Rectal smooth muscle tissue (tissue), 1 donor: ENCODE data around the gene DHX57.
"Not testable (repeated sequence)": the region's sequence is repeated elsewhere in the genome, so short reads cannot be mapped to it uniquely, and the experiment has no call there.

Experiments used
- H3K27ac ChIP-seq: one replicate; pipeline ENCODE4 v1.7.0; 2013; ENCODE audit warnings: low read depth, low read length, inconsistent platforms
- H3K27me3 ChIP-seq: one replicate; pipeline ENCODE4 v1.7.0; 2013; ENCODE audit warnings: low read length; ENCODE audit not compliant: control insufficient read depth, insufficient read depth
- H3K36me3 ChIP-seq: one replicate; pipeline ENCODE4 v1.7.0; 2013; ENCODE audit warnings: low read length; ENCODE audit not compliant: control insufficient read depth, insufficient read depth
- H3K4me1 ChIP-seq: one replicate; pipeline ENCODE4 v1.7.0; 2013; ENCODE audit warnings: low read length; ENCODE audit not compliant: control insufficient read depth, insufficient read depth
- H3K4me3 ChIP-seq: one replicate; pipeline ENCODE4 v1.7.0; 2013; ENCODE audit warnings: low read length
- H3K9ac ChIP-seq: one replicate; pipeline ENCODE4 v1.7.0; 2013; ENCODE audit warnings: low read length

DHX57 gene

DNA sequence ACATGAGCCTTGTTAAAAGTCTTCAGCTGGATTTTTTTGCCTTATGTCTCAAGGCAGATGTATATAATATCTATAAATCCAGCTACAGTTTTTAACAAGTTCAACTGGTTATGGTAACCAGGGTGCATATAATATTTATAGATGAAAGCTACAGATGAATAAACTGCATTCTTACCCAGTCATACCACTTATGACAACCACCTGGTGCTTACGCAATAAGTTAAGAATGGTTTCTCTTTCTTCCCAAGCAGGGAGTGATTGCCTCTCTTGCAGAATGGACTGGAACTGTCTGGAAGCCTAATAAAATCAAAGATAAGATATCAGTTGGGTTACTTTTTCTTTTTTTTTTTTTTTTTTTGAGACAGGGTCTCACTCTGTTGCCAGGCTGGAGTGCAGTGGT is 19.6 kb downstream of the DHX57 start:
- H3K4me1 ChIP-seq: no peaks in the 10 kb centered on the region
- peaks cover 8% of the 10 kb centered on the region for H3K36me3 ChIP-seq
- no peaks in the 10 kb centered on the region for H3K27me3 ChIP-seq
- H3K4me3 ChIP-seq: no peak overlapping the region
- no peak overlapping the region for H3K27ac ChIP-seq
- no peak overlapping the region for H3K9ac ChIP-seq

DNA sequence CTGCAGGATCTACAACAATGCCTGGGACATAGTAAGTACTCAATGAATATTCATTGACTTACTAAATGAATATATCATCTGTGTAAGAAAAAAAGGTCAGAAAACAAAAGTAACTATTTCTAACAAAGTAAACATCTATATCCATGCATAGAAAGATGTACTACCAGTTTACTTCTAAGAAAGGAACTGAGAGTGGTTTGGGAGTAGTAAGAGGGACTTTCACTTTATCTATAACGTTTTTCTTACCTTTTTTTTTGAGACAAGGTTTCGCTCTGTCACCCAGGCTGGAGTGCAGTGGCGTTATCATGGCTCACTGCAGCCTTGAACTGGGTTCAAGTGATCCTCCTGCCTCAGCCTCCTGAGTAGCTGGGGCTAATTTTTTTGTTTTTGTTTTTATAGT is 25.7 kb downstream of the DHX57 start:
- Histone ChIP-seq H3K4me1 (no peaks in the 10 kb centered on the region), H3K36me3 (peaks cover 6% of the 10 kb centered on the region), H3K4me3 (no peak overlapping the region), H3K9ac (no peak overlapping the region), H3K27me3 (no peaks in the 10 kb centered on the region), H3K27ac (no peak overlapping the region)

DNA sequence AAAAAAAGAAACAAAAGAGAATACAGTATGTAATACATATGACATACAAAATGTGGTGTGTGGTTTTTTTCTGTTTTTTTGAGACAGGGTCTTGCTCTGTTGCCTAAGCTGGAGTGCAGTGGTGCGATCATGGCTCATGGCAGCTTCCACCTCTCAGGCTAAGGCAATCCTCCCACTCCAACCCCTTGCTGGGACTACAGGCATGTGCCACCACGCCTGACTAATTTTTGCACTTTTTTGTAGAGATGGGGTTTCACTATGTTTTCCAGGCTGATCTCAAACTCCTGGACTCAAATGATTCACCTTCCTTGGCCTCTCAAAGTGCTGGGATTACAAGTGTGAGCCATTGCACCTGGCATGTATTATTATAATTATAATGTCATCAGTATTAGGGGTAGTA is 38.9 kb downstream of the DHX57 start:
- H3K36me3 ChIP-seq: no peaks in the 10 kb centered on the region
- no peak overlapping the region for H3K9ac ChIP-seq
- no peaks in the 10 kb centered on the region for H3K27me3 ChIP-seq
- no peak overlapping the region for H3K4me3 ChIP-seq
- no peaks in the 10 kb centered on the region for H3K4me1 ChIP-seq
- H3K27ac ChIP-seq: no peak overlapping the region

DNA sequence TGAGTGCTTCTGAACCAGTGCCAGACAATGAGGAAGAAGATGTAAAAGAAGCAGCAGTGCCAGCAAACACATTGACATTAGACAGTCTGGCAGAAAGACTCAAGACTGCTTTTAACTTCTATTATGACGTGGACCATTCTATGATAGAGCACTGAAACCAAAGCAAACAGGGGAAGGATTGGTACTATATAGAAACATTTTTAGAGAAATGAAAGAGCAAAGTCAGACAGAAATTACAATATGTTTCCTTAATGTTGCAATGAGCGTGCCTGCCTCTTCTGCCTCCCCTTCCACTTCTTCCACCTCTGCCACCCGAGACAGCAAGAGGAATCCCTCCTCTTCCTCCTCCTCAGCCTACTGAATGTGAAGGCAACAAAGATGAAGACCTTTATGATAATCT is 39.7 kb downstream of the DHX57 start:
- H3K36me3 ChIP-seq: no peaks in the 10 kb centered on the region
- no peaks in the 10 kb centered on the region for H3K27me3 ChIP-seq
- no peak overlapping the region for H3K9ac ChIP-seq
- no peaks in the 10 kb centered on the region for H3K4me1 ChIP-seq
- H3K27ac ChIP-seq: no peak overlapping the region
- H3K4me3 ChIP-seq: no peak overlapping the region

DNA sequence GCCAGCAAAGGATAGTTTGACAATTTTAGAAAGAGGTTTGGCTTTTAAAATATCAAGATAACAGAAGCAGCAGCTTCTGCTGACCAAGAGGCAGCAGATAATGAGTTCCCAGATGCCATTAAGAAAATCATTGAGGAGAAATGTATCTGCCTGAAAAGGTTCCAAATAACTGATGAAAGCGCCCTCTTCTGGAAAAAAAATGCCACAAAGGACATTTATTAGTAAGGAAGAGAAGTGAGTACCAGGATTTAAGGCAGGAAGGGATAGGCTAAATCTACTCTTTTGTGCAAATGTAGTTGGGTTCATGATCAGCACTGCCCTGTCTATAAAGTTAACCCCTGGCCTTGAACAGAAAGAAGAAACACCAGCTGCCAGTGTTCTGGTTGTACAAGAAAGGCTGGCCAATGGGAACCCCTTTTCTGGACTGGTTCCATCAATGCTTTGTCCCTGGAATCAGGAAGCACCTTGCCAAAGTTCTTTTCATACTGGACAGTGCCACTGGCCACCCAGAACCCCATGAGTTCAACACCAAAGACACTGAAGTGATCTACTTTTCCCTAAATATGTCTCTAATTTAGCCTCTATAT is 40.6 kb downstream of the DHX57 start:
- peaks cover 2% of the 10 kb centered on the region for H3K36me3 ChIP-seq
- no peak overlapping the region for H3K27ac ChIP-seq
- no peaks in the 10 kb centered on the region for H3K4me1 ChIP-seq
- no peaks in the 10 kb centered on the region for H3K27me3 ChIP-seq
- no peak overlapping the region for H3K4me3 ChIP-seq
- no peak overlapping the region for H3K9ac ChIP-seq

DNA sequence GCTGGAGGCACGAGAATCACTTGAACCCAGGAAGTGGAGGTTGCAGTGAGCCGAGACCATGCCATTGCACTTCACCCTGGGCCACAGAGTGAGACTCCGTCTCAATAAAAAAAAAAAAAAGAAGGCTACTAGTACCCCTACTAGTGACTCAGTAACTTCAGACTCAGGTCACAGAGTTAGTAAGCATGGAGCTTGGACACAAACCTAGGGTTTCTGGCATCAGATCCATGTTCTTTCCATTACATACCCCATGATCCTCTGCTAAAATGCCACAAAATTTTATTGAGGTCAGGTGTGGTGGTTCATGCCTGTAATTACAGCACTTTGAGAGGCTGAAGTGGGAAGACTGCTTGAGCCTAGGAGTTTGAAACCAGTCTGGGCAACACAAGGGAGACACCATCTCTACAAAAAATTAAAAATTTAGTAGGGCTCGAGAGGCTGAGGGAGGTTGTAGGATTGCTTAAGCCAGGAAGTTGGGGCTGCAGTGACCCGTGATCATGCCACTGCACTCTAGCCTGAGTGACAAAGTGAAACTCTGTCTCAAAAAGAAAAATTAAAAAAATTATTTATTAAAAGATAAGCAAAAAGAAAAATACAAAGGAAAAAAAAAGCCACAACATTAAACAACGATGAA is 45.1 kb downstream of the DHX57 start:
- peaks cover 5% of the 10 kb centered on the region for H3K36me3 ChIP-seq
- H3K9ac ChIP-seq: no peak overlapping the region
- no peak overlapping the region for H3K27ac ChIP-seq

DNA sequence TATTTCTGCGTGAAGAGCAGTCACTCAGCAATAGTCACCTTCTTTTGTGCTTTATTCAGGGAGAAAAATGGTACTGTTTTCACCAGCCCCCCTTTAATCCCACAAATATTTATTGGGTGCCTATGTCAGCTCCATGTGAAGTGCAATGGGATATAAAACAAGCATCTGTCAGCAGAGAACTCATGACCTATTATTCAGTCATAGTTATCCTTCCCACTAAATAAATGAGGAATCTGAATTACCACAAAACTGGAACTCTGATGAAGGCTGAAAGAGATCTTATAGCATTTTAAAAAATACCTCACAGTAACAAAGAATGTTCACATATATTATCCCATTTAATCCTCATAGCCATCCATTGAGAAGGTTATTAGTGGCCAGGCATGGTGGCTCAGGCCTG is 45.8 kb downstream of the DHX57 start:
- H3K36me3 ChIP-seq: peaks cover 8% of the 10 kb centered on the region
- H3K27me3 ChIP-seq: no peaks in the 10 kb centered on the region
- no peaks in the 10 kb centered on the region for H3K4me1 ChIP-seq
- H3K27ac ChIP-seq: no peak overlapping the region
- H3K4me3 ChIP-seq: no peak overlapping the region
- no peak overlapping the region for H3K9ac ChIP-seq

More for the DNA sequence above, 45.1 kb downstream of the DHX57 start:
- Histone ChIP-seq H3K27me3 (no peaks in the 10 kb centered on the region), H3K4me3 (no peak overlapping the region), H3K4me1 (no peaks in the 10 kb centered on the region)

DNA sequence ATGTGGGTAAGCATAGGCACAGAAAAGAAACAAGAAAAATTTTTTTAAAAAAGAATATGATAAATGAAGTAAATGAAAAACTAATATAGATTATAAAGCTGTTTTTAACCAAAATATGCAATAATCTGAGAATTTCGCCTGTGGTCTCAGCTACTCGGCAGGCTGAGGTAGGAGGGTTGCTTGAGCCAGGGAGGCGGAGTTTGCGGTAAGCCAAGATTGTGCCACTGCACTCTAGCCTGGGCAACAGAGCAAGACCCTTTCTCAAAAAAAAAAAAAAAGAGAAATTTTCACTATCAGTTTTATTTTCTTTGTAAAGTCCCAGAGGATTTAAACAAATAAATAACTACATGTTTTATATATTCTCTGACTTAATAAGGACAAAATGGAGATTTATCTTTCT is 47.3 kb downstream of the DHX57 start:
- no peaks in the 10 kb centered on the region for H3K4me1 ChIP-seq
- H3K36me3 ChIP-seq: peaks cover 8% of the 10 kb centered on the region
- no peak overlapping the region for H3K4me3 ChIP-seq
- no peaks in the 10 kb centered on the region for H3K27me3 ChIP-seq
- H3K9ac ChIP-seq: no peak overlapping the region
- no peak overlapping the region for H3K27ac ChIP-seq

DNA sequence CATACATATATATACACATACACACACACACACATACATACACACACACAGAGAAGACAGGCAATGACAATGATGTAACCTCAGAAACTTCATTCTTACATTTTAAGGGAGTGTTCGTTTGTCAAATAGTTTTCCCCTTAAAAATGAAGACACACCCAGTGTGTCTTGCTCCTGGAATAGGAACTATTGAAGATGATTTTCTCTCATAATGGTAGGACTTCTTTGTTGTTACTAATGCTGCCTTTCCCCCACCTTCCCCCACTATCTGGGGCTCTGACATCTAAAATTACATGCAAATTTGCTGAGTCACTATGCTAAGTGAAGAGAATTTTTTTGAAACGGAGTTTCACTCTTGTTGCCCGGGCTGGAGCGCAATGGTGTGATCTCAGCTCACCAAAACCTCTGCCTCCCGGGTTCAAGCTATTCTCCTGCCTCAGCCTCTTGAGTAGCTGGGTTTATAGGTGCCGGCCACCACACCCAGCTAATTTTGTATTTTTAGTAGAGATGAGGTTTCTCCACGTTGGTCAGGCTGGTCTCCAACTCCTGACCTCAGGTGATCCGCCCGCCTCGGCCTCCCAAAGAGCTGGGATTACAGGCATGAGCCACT is 48.1 kb downstream of the DHX57 start:
- not testable (repeated sequence) for H3K27ac ChIP-seq, H3K4me3 ChIP-seq
- H3K36me3 ChIP-seq: peaks cover 12% of the 10 kb centered on the region

DNA sequence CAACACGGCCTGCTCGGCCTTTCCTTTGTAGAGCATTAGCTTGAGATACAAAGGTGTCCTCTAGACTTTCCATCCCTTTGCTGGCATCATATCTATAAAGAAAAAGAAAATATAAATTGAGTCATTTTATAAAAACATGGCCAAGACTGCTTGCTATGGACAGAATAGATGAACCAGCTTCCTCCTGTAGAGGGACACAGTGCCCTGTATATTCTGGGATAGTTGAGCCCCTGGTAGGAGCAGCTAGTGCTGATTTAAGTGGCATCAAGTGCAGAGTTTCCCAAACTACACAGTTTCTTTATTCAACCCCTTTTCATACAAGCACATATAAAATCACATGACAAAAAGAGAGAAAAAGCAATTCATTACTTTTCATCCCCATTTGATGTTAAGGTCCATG is 49.8 kb downstream of the DHX57 start:
- no peaks in the 10 kb centered on the region for H3K4me1 ChIP-seq
- H3K27ac ChIP-seq: no peak overlapping the region
- no peaks in the 10 kb centered on the region for H3K27me3 ChIP-seq

More for the DNA sequence above, 48.1 kb downstream of the DHX57 start:
- not testable (repeated sequence) for H3K4me1 ChIP-seq, H3K9ac ChIP-seq, H3K27me3 ChIP-seq

DNA sequence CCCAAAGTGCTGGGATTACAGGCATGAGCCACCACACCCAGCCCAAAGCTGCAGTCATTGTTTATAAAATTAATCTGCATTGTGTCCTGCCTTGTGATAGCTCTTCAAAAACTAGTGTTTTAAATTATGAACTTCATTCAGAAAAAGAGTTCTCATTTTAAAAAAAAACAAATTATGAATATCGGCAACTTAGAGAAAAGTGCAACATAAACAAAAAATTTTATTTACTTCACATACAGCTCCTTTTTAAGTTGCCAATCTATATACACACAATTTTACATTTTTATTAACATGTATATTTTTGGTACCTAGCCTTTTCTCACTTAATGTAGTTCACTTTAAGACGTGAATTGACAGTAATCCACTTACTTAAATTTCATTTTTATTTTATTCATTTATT is 50.8 kb downstream of the DHX57 start:
- H3K27me3 ChIP-seq: no peaks in the 10 kb centered on the region
- no peak overlapping the region for H3K4me3 ChIP-seq
- peaks cover 10% of the 10 kb centered on the region for H3K36me3 ChIP-seq
- no peak overlapping the region for H3K27ac ChIP-seq
- H3K4me1 ChIP-seq: no peaks in the 10 kb centered on the region
- H3K9ac ChIP-seq: no peak overlapping the region

More for the DNA sequence above, 49.8 kb downstream of the DHX57 start:
- peaks cover 12% of the 10 kb centered on the region for H3K36me3 ChIP-seq
- no peak overlapping the region for H3K4me3 ChIP-seq
- no peak overlapping the region for H3K9ac ChIP-seq

DNA sequence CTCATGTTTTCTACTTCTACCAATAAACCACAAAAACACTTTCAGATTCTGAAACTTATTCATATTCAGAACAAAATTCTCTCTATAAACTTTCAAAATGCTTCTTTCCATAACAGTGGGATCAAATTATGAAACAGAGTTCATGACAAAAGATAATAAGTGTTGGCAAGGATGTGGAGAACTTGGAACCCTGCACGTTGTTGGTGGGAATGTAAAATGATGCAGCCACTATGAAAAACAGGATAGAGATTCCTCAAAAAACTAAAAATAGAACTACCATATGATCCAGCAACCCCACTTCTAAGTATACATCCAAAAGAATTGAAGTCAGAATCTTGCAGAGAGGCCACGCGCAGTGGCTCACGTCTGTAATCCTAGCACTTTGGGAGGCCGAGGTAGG is 52.3 kb downstream of the DHX57 start:
- Histone ChIP-seq H3K9ac (no peak overlapping the region), H3K4me1 (no peaks in the 10 kb centered on the region), H3K27ac (no peak overlapping the region), H3K27me3 (no peaks in the 10 kb centered on the region), H3K4me3 (no peak overlapping the region), H3K36me3 (peaks cover 15% of the 10 kb centered on the region)

DNA sequence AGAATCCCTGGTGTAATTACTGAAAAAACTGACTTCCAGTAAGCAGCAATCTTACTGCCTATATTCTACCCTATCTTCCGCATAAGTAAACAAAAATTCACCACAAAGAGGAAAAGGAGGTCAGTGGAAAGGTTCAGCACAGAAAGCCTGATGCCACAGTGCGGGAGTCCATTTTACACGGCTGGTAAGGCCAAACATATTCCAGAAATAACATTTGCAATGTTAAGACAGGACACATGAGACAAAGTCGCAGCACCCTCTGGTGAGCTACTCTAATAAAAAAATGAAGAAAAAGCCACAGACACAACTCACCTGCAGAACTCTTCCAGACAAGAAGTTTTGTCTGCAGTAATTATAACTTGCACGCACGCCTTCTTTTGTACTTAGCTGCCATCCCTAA is 57.2 kb downstream of the DHX57 start:
- Histone ChIP-seq H3K4me1 (no peaks in the 10 kb centered on the region), H3K4me3 (no peak overlapping the region), H3K36me3 (peaks cover 15% of the 10 kb centered on the region), H3K27me3 (no peaks in the 10 kb centered on the region), H3K27ac (no peak overlapping the region), H3K9ac (no peak overlapping the region)
